Ascending aorta (tissue), 2 donors: ENCODE results near the gene TMPRSS3. TPM values are rescaled to one million over a fixed set of nuclear protein-coding genes. Genes with fewer than 3 reads are reported as not detected.

Experiments used
- DNase-seq, 2 donors: peaks; one replicate each; pipeline ENCODE4 v3.0.0-alpha.2; 2019; ENCODE audit warnings: low spot score in 2 of 2
- H3K27ac ChIP-seq, 2 donors: fragments of 200-600 bp; sonication (generic); one replicate each; pipeline ENCODE4 v1.5.1; 2016 to 2017; ENCODE audit warnings: mild to moderate bottlenecking in 1 of 2
- H3K27me3 ChIP-seq: fragments of 200-600 bp; sonication (generic); one replicate; pipeline ENCODE4 v1.5.1; 2017
- H3K36me3 ChIP-seq, 2 donors: fragments of 200-600 bp; sonication (generic); one replicate each; pipeline ENCODE4 v1.5.1; 2016
- H3K4me1 ChIP-seq, 2 donors: fragments of 200-600 bp; sonication (generic); one replicate each; pipeline ENCODE4 v1.5.1; 2016 to 2017; ENCODE audit warnings: mild to moderate bottlenecking in 1 of 2
- H3K4me3 ChIP-seq, 2 donors: fragments of 200-600 bp; sonication (generic); one replicate each; pipeline ENCODE4 v1.5.1; 2016 to 2017; ENCODE audit warnings: mild to moderate bottlenecking in 1 of 2
- H3K9me3 ChIP-seq, 2 donors: fragments of 200-600 bp; sonication (generic); one replicate each; pipeline ENCODE4 v1.5.1; 2016
- CTCF ChIP-seq, 3 experiments: fragments of 200-600 bp in 2 of 3; fragments of 450-650 bp in 1 of 3; sonication (generic) in 2 of 3; IDR thresholded peaks; one replicate each; pipeline ENCODE4 v1.5.1; 2016 to 2019; ENCODE audit warnings: antibody characterized with exemption in 3 of 3, mild to moderate bottlenecking in 1 of 3, moderate library complexity in 1 of 3
- intact Hi-C: fragments of 100-400 bp; cut with DNase I; formaldehyde crosslinking; loops from one replicate; pipeline ENCODE4 v1.15.1; 2023
- total RNA-seq: library from RNA; depleted of rRNA; stranded (reverse); fragments of >200 nt; gene quantifications from one replicate; pipeline ENCODE4 v1.1.0, GENCODE V29; 2016

TMPRSS3 gene
- total RNA-seq, 1 donor from 2014 or later, result not detected

DNA sequence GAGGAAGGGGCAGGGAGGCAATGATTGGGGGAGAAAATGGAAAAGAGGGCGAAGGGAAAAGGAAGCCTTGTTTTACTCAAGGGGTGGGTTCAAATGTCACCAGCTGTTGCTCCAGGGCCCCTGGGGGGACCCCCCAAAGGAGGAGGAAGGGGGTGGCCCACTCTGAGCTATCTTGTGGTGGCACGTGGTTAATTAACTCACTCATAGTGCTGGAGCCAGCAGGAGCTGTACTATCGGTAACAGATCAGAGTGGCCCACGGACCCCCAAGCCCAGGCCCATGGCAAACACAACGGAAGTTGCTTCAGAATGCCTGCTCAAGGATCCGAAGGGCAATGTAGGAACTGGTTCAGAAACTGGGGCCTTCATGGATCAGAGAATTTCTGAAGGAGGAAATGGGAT lies 52.3 kb downstream of the TMPRSS3 start:
- Histone ChIP-seq H3K27me3 (no peaks in the 10 kb centered on the region), H3K4me1 (no peaks in the 10 kb centered on the region), H3K9me3 (no peaks in the 10 kb centered on the region), H3K4me3 (no peak overlapping the region), H3K27ac (no peak overlapping the region), H3K36me3 (no peaks in the 10 kb centered on the region)
- no peak for DNase-seq
- intact Hi-C loops, result no loop called here
- no peak for TF ChIP-seq CTCF (IDR thresholded peaks at IDR 0.05)

DNA sequence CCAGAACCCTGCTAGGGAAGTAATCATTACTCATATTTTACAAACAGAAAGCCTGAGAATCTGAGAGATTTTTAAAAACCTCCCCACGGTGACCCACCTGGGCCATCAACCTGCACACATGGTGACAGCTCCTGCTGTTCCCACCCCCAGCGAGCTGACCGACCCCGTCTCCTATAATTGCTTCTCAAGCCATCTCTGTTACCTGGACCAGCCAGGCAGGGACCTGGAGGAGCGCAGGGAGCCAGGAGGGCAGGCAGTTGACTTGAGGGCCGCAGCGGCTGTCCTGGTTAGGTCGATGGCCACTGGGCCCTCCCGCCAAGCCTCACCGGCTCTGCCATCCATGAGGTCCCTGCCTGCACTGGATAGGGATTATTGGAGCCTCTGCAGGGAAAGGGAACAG lies 52.8 kb downstream of the TMPRSS3 start:
- Histone ChIP-seq H3K36me3 (no peaks in the 10 kb centered on the region), H3K27me3 (no peaks in the 10 kb centered on the region), H3K4me1 (no peaks in the 10 kb centered on the region), H3K4me3 (no peak overlapping the region), H3K9me3 (no peaks in the 10 kb centered on the region), H3K27ac (no peak overlapping the region)
- TF ChIP-seq CTCF (IDR thresholded peaks at IDR 0.05), result no peak
- no peak for DNase-seq
- intact Hi-C loops, result no loop called here

- no peak for DNase-seq
- TF ChIP-seq CTCF (IDR thresholded peaks at IDR 0.05), result no peak
Measured at GRCh38 chr21:42341776-42342542, 53.9 kb downstream of the TMPRSS3 start.

GRCh38 chr21:42340187-42341050 lies 55.4 kb downstream of the TMPRSS3 start:
- Histone ChIP-seq H3K36me3 (no peaks in the 10 kb centered on the region), H3K27me3 (no peaks in the 10 kb centered on the region), H3K27ac (no peak overlapping the region), H3K9me3 (no peaks in the 10 kb centered on the region), H3K4me3 (no peak overlapping the region), H3K4me1 (no peaks in the 10 kb centered on the region)
- no peak for TF ChIP-seq CTCF (IDR thresholded peaks at IDR 0.05)
- intact Hi-C loops, result no loop called here
- DNase-seq, result no peak

More at GRCh38 chr21:42341776-42342542, 53.9 kb downstream of the TMPRSS3 start:
- Histone ChIP-seq H3K4me1 (no peaks in the 10 kb centered on the region), H3K27me3 (no peaks in the 10 kb centered on the region), H3K27ac (no peak overlapping the region), H3K36me3 (no peaks in the 10 kb centered on the region), H3K4me3 (no peak overlapping the region), H3K9me3 (no peaks in the 10 kb centered on the region)
- intact Hi-C loops, result no loop called here

DNA sequence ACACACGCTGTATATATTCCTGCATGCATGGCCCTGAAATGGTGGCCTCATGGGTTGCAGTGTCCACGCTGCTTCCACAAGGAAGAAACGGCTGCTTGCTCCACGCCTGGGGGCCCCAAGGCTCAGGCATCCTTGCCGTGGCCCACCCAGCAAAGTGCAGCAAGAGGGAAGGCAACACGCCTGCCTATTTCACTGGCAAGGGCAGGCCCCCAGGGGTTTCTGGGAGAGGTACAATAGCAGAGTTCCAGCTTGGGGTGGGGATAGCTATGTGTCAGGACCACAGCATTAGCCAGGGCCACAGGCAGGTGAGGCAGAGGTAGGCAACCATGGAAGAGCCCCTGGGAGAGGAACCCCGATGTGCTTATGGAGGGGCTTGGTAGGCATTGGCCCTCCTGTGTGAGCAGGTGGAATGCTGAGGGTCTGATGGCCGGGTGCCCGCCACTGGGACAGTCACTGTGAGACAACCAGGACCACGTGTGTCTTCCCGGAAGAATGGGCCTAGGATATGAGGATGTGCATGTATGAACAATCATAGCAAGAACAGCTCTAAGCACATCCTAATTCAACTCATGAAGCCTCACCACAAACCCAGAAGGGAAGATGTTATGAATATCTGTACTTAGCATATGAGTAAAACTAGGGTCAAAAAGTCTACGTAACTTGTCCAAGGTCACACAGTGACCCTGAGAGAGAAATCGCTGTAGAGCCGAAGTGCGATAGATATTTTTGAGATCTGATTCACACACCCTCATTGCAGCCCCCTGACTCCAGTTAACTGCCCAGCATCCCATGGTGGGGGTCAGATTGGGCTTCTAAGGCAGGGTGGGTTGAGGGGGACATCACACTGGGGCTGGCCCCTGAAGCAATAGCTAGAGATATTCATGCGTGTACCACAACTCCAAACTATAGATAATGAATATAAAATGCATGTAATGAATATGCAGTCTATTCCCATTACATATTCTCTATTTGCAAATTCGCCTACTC lies 56.8 kb downstream of the TMPRSS3 start:
- DNase-seq, result no peak
- Histone ChIP-seq H3K27ac (no peak overlapping the region), H3K4me1 (no peaks in the 10 kb centered on the region), H3K27me3 (no peaks in the 10 kb centered on the region), H3K36me3 (no peaks in the 10 kb centered on the region), H3K9me3 (no peaks in the 10 kb centered on the region), H3K4me3 (no peak overlapping the region)
- TF ChIP-seq CTCF (IDR thresholded peaks at IDR 0.05), result no peak
- intact Hi-C loops, result no loop called here
